ENCODE data around the gene PRKAG2.

The PRKAG2 gene

DNA sequence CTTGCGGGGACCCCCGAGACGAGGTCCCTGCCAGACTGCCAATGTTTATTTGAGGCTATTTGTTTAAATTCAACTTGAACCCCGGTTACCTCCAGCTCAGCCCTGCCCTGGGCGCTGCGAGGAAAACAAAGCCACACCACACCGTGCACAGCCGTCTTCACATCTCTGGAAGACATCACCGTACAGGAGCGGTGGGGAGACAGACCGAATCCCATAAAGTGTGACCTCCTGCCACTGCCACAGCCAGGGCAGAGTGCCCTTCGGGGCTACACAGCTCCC, 40.0 kb downstream of the PRKAG2 start:
- no peak for DNase-seq (ENCODE audit: low read depth)
- TF ChIP-seq, protein P1, sequence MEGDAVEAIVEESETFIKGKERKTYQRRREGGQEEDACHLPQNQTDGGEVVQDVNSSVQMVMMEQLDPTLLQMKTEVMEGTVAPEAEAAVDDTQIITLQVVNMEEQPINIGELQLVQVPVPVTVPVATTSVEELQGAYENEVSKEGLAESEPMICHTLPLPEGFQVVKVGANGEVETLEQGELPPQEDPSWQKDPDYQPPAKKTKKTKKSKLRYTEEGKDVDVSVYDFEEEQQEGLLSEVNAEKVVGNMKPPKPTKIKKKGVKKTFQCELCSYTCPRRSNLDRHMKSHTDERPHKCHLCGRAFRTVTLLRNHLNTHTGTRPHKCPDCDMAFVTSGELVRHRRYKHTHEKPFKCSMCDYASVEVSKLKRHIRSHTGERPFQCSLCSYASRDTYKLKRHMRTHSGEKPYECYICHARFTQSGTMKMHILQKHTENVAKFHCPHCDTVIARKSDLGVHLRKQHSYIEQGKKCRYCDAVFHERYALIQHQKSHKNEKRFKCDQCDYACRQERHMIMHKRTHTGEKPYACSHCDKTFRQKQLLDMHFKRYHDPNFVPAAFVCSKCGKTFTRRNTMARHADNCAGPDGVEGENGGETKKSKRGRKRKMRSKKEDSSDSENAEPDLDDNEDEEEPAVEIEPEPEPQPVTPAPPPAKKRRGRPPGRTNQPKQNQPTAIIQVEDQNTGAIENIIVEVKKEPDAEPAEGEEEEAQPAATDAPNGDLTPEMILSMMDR (IDR thresholded peaks at IDR 0.05; ENCODE audit: low read depth, low read length), result no peak
- no peak for TF ChIP-seq MYC (IDR thresholded peaks at IDR 0.05; ENCODE audit: low read depth, low read length)
- TF ChIP-seq POLR2A (IDR thresholded peaks at IDR 0.05; ENCODE audit: extremely low read depth, insufficient read length), result no peak
- TF ChIP-seq, protein P2, sequence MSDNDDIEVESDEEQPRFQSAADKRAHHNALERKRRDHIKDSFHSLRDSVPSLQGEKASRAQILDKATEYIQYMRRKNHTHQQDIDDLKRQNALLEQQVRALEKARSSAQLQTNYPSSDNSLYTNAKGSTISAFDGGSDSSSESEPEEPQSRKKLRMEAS (IDR thresholded peaks at IDR 0.05; ENCODE audit: low read depth, low read length), result no peak
- H3K4me3 ChIP-seq (ENCODE audit: low read depth, low read length), result no peak overlapping the region

DNA sequence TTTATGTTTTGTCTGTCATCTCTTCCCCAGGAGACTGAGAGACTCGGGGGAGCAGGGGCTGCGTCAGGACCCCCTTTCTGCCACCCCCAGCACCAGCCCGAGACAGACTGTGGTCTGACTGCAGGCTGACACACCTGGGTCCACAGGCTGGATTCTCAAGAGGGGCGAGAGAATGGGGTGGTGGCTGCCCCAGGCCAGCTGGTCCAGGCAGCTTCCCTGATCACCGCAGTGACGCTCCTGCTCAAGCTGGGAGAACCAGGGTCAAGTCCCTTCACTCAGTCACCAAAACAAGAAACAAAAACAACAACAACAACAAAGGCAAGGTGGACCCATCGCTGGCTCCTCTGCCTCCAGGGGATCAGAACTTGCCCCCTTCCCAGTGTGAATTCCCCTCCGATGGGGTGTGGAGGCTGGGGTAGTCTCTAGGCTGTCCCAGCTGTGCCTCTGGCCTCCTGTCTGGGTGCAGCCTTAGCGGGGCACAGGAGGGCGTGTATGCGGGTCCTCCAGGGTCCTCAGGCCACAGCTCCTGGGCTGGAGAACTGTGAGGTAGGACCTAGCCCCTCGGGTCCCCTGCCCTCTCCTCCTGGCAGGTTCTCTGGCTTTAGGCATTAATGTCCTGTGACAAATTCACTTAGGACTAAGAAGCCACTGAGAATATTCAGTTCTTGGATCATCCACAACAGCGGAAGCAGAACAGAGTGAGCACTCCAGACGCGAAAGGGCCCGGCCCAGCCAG, 40.6 kb downstream of the PRKAG2 start:
- no peak for DNase-seq (ENCODE audit: low read depth)
- no peak overlapping the region for H3K4me3 ChIP-seq (ENCODE audit: low read depth, low read length)
- TF ChIP-seq, protein P2 (IDR thresholded peaks at IDR 0.05; ENCODE audit: low read depth, low read length), result no peak
- TF ChIP-seq POLR2A (IDR thresholded peaks at IDR 0.05; ENCODE audit: extremely low read depth, insufficient read length), result no peak
- no peak for TF ChIP-seq MYC (IDR thresholded peaks at IDR 0.05; ENCODE audit: low read depth, low read length)
- TF ChIP-seq, protein P1 (IDR thresholded peaks at IDR 0.05; ENCODE audit: low read depth, low read length), result no peak

DNA sequence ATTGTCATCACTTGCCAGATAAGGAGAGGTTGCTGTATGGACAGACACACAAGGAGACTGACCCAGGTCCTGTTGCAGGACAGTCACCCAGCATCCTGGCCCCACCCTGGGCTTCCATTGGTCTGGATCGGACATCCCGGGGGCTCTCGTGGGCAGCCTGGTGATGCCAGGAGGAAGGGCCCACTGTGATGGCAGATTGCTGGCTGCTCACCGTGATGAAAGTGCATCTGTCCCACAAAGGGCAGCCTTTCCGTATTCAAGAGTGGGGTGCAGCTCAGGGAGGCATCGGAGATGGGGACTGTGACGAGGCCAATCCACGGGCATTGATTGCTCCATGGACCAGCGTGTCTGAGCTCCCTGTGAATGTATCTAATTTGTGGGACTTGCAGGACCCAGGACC, 41.3 kb downstream of the PRKAG2 start:
- H3K4me3 ChIP-seq (ENCODE audit: low read depth, low read length), result no peak overlapping the region
- DNase-seq (ENCODE audit: low read depth), result no peak
- TF ChIP-seq MYC (IDR thresholded peaks at IDR 0.05; ENCODE audit: low read depth, low read length), result no peak
- no peak for TF ChIP-seq POLR2A (IDR thresholded peaks at IDR 0.05; ENCODE audit: extremely low read depth, insufficient read length)
- TF ChIP-seq, protein P2 (IDR thresholded peaks at IDR 0.05; ENCODE audit: low read depth, low read length), result no peak
- TF ChIP-seq, protein P1 (IDR thresholded peaks at IDR 0.05; ENCODE audit: low read depth, low read length), result no peak

DNA sequence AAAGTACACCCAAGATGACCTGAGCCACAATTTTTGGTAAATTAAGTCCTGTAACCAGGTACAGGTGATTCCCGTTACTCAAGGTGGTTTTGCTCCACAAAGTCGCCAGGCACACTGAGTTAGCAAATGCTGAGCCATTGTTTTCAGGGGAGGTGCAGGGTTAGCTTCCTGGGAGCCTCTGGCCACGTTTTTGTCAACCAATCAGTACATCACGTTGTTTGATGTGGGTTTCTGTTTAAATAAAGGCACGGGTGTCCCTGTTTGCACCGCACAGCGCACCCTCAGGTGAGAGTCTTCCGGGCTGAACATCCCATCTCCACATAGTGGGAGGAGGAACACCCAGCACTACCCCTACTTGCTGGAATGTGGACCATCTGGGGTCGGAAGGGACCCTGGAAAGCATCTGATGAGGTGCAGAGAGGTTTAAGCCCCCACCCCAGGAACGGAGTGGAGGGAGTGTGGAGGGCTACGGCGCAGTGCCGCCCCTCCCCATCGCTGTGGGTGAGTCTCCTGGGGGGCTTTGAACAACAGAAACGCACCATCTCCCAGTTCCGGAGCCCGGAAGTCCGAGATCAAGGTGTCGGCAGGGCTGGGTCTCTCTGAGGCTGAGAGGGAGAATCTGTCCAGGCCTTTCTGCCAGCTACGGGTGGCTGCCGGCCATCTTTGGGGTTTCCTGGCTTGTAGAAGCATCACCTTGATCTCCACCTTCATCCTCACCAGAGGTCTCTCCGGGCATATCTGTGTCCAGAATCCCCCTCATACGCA, 42.5 kb downstream of the PRKAG2 start:
- TF ChIP-seq, protein P1 (IDR thresholded peaks at IDR 0.05; ENCODE audit: low read depth, low read length), result no peak
- TF ChIP-seq, protein P2 (IDR thresholded peaks at IDR 0.05; ENCODE audit: low read depth, low read length), result no peak
- TF ChIP-seq MYC (IDR thresholded peaks at IDR 0.05; ENCODE audit: low read depth, low read length) (no peak), POLR2A (IDR thresholded peaks at IDR 0.05; ENCODE audit: extremely low read depth, insufficient read length) (no peak)
- DNase-seq (ENCODE audit: low read depth), result no peak
- H3K4me3 ChIP-seq (ENCODE audit: low read depth, low read length), result no peak overlapping the region

DNA sequence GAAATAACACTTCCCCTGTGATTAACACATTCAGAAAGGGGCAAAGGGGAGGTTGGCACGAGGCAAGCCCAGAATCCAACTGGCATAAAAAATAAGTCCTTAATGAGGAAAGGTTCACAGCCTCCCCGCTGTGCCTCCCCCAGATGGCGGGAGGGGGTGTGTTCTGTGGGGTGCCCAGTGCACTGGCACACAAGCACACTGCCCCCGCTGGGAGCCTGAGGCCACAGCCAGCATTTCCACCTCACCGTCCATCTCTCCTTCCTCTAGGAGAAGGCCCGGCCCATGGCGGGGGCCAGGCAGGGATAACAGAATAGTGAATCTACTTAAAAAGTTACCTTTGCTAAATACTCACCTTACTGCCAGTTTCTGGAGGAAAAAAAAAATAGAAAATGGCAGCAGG, 43.2 kb downstream of the PRKAG2 start:
- TF ChIP-seq POLR2A (IDR thresholded peaks at IDR 0.05; ENCODE audit: extremely low read depth, insufficient read length) (no peak), MYC (IDR thresholded peaks at IDR 0.05; ENCODE audit: low read depth, low read length) (no peak)
- TF ChIP-seq, protein P2 (IDR thresholded peaks at IDR 0.05; ENCODE audit: low read depth, low read length), result no peak
- TF ChIP-seq, protein P1 (IDR thresholded peaks at IDR 0.05; ENCODE audit: low read depth, low read length), result no peak
- no peak for DNase-seq (ENCODE audit: low read depth)
- no peak overlapping the region for H3K4me3 ChIP-seq (ENCODE audit: low read depth, low read length)

Measured in NB4 (cell line).